HepG2 (cell line): ENCODE results near the gene UBE2E1. TPM values are rescaled to one million over a fixed set of nuclear protein-coding genes. Genes with fewer than 3 reads are reported as not detected.

Source experiments
- ELF3 ChIP-seq: IDR thresholded peaks from 2 replicates; pipeline ENCODE4 v1.6.1; 2016; ENCODE audit warnings: missing genetic modification reagents, missing compliant biosample characterization
- EP300 ChIP-seq, 3 experiments: sonication (generic) in 1 of 3; formaldehyde crosslinking in 1 of 3; IDR thresholded peaks; 2 replicates each; pipeline versions ENCODE4 v1.5.1 to v1.6.1; 2011 to 2020; ENCODE audit warnings: low read depth in 2 of 3, low read length in 2 of 3, borderline replicate concordance in 1 of 3, improper control_type of control experiment in 1 of 3, mild to moderate bottlenecking in 1 of 3, missing genetic modification reagents in 1 of 3, moderate library complexity in 1 of 3
- POLR2G ChIP-seq: fragments of 200-400 bp; formaldehyde crosslinking; IDR thresholded peaks from 2 replicates; pipeline ENCODE4 v1.6.1; 2018; ENCODE audit warnings: mild to moderate bottlenecking, low read depth, low read length, moderate library complexity
- ZNF225 ChIP-seq: sonication (generic); formaldehyde crosslinking; IDR thresholded peaks from 2 replicates; pipeline ENCODE4 v1.4.0; 2020; ENCODE audit warnings: mild to moderate bottlenecking, missing genetic modification reagents
- polyA plus RNA-seq, 8 experiments: library from polyadenylated mRNA; depleted of rRNA in 3 of 8; stranded (reverse) in 7 of 8; unstranded in 1 of 8; fragments of >200 nt; fragmentation: Illumina TruSeq in 4 of 8; extraction: Trizol in 4 of 8; gene quantifications; 2 replicates each; pipeline versions ENCODE4 v1.2.1 to v1.2.3, GENCODE V29; 2011 to 2016; ENCODE audit warnings: low read depth in 4 of 8, missing spikeins in 1 of 8, mixed read lengths in 1 of 8; ENCODE audit not compliant: insufficient read depth in 1 of 8
- total RNA-seq, 5 experiments: library from RNA; depleted of rRNA; stranded (reverse); fragments of >200 nt; fragmentation: Illumina TruSeq; extraction: Trizol; gene quantifications; 2 replicates each; pipeline ENCODE4 v1.2.3, GENCODE V29; 2016; ENCODE audit warnings: low read depth in 1 of 5
- TF ChIP-seq, protein P1 (sequence below): sonication (generic); formaldehyde crosslinking; IDR thresholded peaks from 2 replicates; pipeline ENCODE4 v1.4.0; 2020; ENCODE audit warnings: mild to moderate bottlenecking, missing genetic modification reagents
- TF ChIP-seq, protein P2 (sequence below): IDR thresholded peaks from 2 replicates; pipeline ENCODE4 v1.6.1; 2012; ENCODE audit warnings: inconsistent platforms
- TF ChIP-seq, protein P3 (sequence below): sonication (generic); formaldehyde crosslinking; IDR thresholded peaks from 2 replicates; pipeline ENCODE4 v1.5.1; 2020; ENCODE audit warnings: mild to moderate bottlenecking, missing genetic modification reagents
- TF ChIP-seq, protein P4 (sequence below): sonication (generic); formaldehyde crosslinking; IDR thresholded peaks from 2 replicates; pipeline ENCODE4 v1.4.0; 2020; ENCODE audit warnings: low read depth, mild to moderate bottlenecking, missing genetic modification reagents

Gene UBE2E1
- total and polyA plus RNA-seq, 2 of the 13 experiments (the other 11 are each of a cell fraction or from before 2014, with no cell fraction given): 55.4 to 61.8 TPM

DNA sequence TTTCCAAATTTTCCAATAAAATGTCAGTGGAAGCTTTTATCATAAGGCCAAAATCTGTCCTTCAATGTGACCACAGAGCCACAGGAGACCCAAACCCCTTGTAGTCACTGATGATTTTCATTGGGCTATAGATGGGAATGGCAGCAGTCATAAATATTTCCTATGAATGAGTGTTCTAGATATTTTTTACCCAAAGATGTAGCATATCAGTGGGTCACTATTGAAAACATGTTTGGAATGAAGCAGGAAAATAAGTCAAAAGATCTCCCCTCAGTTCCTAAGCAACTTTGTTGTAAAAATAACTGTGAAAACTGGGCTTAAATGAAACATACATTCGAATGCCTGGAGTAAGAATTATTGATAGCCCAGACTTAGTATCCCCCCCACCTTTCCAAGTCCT is 62.1 kb downstream of the UBE2E1 start (continued):
- TF ChIP-seq, protein P1, sequence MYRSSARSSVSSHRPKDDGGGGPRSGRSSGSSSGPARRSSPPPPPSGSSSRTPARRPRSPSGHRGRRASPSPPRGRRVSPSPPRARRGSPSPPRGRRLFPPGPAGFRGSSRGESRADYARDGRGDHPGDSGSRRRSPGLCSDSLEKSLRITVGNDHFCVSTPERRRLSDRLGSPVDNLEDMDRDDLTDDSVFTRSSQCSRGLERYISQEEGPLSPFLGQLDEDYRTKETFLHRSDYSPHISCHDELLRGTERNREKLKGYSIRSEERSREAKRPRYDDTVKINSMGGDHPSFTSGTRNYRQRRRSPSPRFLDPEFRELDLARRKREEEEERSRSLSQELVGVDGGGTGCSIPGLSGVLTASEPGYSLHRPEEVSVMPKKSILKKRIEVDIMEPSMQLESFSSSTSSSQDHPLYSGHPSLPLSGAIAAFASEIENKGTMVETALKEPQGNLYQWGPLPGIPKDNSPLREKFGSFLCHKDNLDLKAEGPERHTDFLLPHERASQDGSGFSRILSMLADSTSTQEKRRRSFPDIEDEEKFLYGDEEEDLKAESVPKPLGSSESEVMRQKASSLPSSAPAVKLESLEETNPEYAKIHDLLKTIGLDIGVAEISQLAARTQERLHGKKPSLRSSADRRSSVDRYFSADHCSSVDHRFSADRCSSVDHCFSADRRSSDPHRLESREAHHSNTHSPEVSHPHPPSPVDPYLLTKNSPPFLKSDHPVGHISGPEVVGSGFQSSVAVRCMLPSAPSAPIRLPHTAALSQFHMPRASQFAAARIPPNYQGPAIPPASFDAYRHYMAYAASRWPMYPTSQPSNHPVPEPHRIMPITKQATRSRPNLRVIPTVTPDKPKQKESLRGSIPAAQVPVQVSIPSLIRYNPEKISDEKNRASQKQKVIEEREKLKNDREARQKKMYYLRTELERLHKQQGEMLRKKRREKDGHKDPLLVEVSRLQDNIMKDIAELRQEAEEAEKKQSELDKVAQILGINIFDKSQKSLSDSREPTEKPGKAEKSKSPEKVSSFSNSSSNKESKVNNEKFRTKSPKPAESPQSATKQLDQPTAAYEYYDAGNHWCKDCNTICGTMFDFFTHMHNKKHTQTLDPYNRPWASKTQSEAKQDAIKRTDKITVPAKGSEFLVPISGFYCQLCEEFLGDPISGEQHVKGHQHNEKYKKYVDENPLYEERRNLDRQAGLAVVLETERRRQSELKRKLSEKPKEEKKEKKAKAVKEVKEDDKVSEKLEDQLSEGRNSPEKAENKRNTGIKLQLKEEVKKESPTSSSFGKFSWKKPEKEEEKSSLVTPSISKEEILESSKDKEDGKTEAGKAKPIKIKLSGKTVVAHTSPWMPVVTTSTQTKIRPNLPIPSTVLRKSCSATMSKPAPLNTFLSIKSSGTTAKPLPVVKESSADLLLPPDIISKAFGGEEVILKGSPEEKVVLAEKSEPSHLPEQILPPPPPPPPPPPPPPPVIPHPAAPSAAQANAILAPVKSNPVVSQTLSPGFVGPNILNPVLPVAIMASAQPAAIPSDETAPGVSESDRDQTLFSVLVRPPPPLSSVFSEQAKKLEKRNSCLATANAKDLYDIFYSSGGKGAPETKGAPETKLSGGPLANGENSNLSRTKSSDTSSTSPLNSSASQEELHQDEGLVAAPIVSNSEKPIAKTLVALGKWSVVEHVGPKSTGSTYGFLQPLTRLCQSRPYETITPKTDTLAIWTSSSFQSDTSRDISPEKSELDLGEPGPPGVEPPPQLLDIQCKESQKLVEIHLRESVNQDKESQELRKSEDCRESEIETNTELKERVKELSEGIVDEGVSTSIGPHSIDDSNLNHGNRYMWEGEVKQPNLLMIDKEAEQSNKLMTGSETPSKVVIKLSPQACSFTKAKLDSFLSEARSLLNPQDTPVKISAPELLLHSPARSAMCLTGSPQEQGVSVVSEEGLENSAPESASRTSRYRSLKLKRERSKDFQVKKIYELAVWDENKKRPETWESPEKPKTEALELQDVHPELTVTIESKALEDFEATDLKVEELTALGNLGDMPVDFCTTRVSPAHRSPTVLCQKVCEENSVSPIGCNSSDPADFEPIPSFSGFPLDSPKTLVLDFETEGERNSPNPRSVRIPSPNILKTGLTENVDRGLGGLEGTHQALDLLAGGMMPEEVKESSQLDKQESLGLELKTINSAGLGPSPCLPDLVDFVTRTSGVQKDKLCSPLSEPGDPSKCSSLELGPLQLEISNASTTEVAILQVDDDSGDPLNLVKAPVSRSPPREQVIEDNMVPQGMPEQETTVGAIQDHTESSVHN: no peak
- TF ChIP-seq, protein P2, sequence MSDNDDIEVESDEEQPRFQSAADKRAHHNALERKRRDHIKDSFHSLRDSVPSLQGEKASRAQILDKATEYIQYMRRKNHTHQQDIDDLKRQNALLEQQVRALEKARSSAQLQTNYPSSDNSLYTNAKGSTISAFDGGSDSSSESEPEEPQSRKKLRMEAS: no peak
- TF ChIP-seq, protein P3, sequence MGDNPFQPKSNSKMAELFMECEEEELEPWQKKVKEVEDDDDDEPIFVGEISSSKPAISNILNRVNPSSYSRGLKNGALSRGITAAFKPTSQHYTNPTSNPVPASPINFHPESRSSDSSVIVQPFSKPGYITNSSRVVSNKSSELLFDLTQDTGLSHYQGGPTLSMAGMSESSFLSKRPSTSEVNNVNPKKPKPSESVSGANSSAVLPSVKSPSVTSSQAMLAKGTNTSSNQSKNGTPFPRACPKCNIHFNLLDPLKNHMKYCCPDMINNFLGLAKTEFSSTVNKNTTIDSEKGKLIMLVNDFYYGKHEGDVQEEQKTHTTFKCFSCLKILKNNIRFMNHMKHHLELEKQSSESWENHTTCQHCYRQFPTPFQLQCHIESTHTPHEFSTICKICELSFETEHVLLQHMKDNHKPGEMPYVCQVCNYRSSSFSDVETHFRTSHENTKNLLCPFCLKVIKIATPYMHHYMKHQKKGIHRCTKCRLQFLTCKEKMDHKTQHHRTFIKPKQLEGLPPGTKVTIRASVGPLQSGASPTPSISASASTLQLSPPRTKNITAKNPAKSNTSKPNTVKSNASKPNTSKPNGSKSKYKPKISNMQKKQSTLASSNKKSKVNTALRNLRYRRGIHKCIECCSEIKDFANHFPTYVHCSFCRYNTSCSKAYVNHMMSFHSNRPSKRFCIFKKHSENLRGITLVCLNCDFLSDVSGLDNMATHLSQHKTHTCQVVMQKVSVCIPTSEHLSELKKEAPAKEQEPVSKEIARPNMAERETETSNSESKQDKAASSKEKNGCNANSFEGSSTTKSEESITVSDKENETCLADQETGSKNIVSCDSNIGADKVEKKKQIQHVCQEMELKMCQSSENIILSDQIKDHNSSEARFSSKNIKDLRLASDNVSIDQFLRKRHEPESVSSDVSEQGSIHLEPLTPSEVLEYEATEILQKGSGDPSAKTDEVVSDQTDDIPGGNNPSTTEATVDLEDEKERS (CRISPR knock-in tag): no peak
- TF ChIP-seq ZNF225 (CRISPR knock-in tag) (no peak), EP300 (IDR thresholded peaks at IDR 0.05; ENCODE audit: low read depth in 2 of 2, low read length in 2 of 2) (no peak), EP300 (CRISPR knock-in tag; IDR thresholded peaks at IDR 0.05; ENCODE audit: borderline replicate concordance) (no peak), POLR2G (no peak), ELF3 (CRISPR knock-in tag) (no peak)
- TF ChIP-seq, protein P4, sequence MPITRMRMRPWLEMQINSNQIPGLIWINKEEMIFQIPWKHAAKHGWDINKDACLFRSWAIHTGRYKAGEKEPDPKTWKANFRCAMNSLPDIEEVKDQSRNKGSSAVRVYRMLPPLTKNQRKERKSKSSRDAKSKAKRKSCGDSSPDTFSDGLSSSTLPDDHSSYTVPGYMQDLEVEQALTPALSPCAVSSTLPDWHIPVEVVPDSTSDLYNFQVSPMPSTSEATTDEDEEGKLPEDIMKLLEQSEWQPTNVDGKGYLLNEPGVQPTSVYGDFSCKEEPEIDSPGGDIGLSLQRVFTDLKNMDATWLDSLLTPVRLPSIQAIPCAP (CRISPR knock-in tag): no peak
